CD8-positive, alpha-beta memory T cell (primary cell): ENCODE data around the gene OPRL1. TPM values are rescaled to one million over a fixed set of nuclear protein-coding genes. Genes with fewer than 3 reads are reported as not detected.

Experiments
- CTCF ChIA-PET: fragments of 350-600 bp; sonication (Branson Sonifier 250); formaldehyde crosslinking; loops from one replicate; lab custom pipeline; 2021; ENCODE audit warnings: antibody characterized with exemption; lab: Charles Lee
- POLR2A ChIA-PET: fragments of 350-600 bp; sonication (Branson Sonifier 250); formaldehyde crosslinking; loops from one replicate; lab custom pipeline; 2021; ENCODE audit warnings: antibody characterized with exemption; lab: Charles Lee
- DNase-seq, 5 donors: peaks; one replicate each; pipeline versions ENCODE4 v3.0.0 to v3.0.0-alpha.2; 2020 to 2022; ENCODE audit warnings: mixed read lengths in 1 of 5
- H3K27ac ChIP-seq: one replicate; pipeline ENCODE4 v1.7.0; 2013; ENCODE audit warnings: low read depth, mild to moderate bottlenecking, low read length, moderate library complexity
- H3K27me3 ChIP-seq: 2 replicates; pipeline ENCODE4 v1.7.0; 2013; ENCODE audit warnings: low read length, mild to moderate bottlenecking; ENCODE audit not compliant: insufficient read depth, poor library complexity, severe bottlenecking
- H3K36me3 ChIP-seq: 2 replicates; pipeline ENCODE4 v1.7.0; 2013; ENCODE audit warnings: mild to moderate bottlenecking, low read length, moderate library complexity; ENCODE audit not compliant: insufficient read depth
- H3K4me1 ChIP-seq: 2 replicates; pipeline ENCODE4 v1.7.0; 2013; ENCODE audit warnings: mild to moderate bottlenecking, low read length, moderate library complexity; ENCODE audit not compliant: insufficient read depth
- H3K4me3 ChIP-seq: 2 replicates; pipeline ENCODE4 v1.7.0; 2013; ENCODE audit warnings: mild to moderate bottlenecking, low read length
- H3K9me3 ChIP-seq: 2 replicates; pipeline ENCODE4 v1.7.0; 2013; ENCODE audit warnings: mild to moderate bottlenecking, low read length
- H3K27ac Mint-ChIP-seq, 8 donors: one replicate each; pipeline ENCODE4 v1.8.0; 2020 to 2021; ENCODE audit warnings: mixed read lengths in 8 of 8, mild to moderate bottlenecking in 6 of 8, inconsistent platforms in 3 of 8, moderate library complexity in 3 of 8
- H3K27me3 Mint-ChIP-seq, 2 donors: one replicate each; pipeline ENCODE4 v1.8.0; 2020 to 2021; ENCODE audit warnings: mixed read lengths in 2 of 2, mild to moderate bottlenecking in 1 of 2, moderate library complexity in 1 of 2
- H3K36me3 Mint-ChIP-seq, 3 donors: one replicate each; pipeline ENCODE4 v1.8.0; 2020 to 2021; ENCODE audit warnings: mixed read lengths in 3 of 3, inconsistent platforms in 1 of 3, mild to moderate bottlenecking in 1 of 3
- H3K4me1 Mint-ChIP-seq, 3 donors: one replicate each; pipeline ENCODE4 v1.8.0; 2020 to 2021; ENCODE audit warnings: mixed read lengths in 3 of 3, inconsistent platforms in 1 of 3, mild to moderate bottlenecking in 1 of 3
- H3K4me3 Mint-ChIP-seq, 7 donors: one replicate each; pipeline ENCODE4 v1.8.0; 2020 to 2021; ENCODE audit warnings: mixed read lengths in 7 of 7, mild to moderate bottlenecking in 6 of 7, moderate library complexity in 4 of 7, inconsistent platforms in 2 of 7
- H3K9me3 Mint-ChIP-seq, 5 donors: one replicate each; pipeline ENCODE4 v1.8.0; 2020 to 2022; ENCODE audit warnings: mixed read lengths in 5 of 5, mild to moderate bottlenecking in 3 of 5, moderate library complexity in 2 of 5, inconsistent platforms in 1 of 5
- polyA plus RNA-seq: library from polyadenylated mRNA; unstranded; fragments of 300-500 nt; fragmentation: Illumina TruSeq; gene quantifications from one replicate; pipeline ENCODE4 v1.2.3, GENCODE V29; 2021
- total RNA-seq, 2 experiments: library from RNA; stranded (reverse); gene quantifications; one replicate each; pipeline ENCODE4 v1.2.3, GENCODE V29; 2021

OPRL1 gene
- total and polyA plus RNA-seq, 3 experiments from 2014 or later = 0.38 to 0.49 (median 0.44) TPM

DNA sequence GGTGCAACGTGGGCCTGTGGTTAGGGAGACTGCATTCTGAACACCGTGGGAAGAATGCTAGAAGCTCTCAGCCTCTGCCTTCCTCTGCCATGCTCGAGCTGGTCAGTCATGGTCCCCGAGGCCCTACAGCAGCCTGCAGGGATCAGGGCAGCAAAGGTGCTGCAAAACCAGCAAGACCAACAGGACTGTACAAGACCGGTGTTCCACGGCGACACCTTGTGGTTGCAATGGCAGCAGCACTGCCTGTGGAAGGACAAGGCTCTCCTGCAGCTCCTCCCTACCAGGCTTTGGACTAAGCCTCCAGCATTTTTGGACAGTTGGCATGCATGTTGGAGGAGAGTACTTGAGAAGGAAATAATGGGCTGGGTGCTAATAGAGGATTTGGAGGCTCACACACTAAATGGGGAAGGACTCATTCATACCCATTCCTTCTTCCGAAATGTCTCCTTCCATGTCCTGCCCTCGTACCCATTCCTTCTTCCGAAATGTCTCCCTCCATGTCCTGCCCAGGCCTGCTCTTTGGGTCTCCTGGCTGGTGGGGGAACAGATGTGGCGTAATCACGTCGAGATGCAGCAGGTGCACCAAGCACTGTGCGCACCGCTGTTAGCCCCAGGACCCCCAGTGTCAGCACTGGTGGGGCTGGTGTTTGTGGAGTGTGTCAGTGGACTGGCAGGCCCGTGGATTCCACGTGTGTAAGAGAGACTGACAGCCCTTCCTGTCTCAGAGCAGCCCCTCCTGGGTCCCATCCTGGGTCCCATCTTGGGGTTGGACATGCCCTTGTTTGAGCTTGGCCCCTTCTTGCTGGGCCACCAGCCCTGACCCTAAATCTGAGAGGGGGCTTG is 65.8 kb downstream of the OPRL1 start:
- no peaks in the 10 kb centered on the region for H3K36me3 ChIP-seq
- H3K4me3 ChIP-seq = no peak overlapping the region
- H3K4me1 Mint-ChIP-seq = no peaks in the 10 kb centered on the region
- no peak overlapping the region for H3K27ac Mint-ChIP-seq
- CTCF ChIA-PET = no interaction called here
- POLR2A ChIA-PET = no interaction called here
- H3K36me3 Mint-ChIP-seq = no peaks in the 10 kb centered on the region
- DNase-seq = no peak
- H3K27me3 ChIP-seq = no peaks in the 10 kb centered on the region
- no peaks in the 10 kb centered on the region for H3K9me3 ChIP-seq
- H3K9me3 Mint-ChIP-seq = peaks cover 0 to 11% (median 7%) of the 10 kb centered on the region in 5 donors
- H3K27ac ChIP-seq = no peak overlapping the region
- no peaks in the 10 kb centered on the region for H3K4me1 ChIP-seq
- no peak overlapping the region for H3K4me3 Mint-ChIP-seq
- H3K27me3 Mint-ChIP-seq = peaks cover 14 to 17% of the 10 kb centered on the region in 2 donors

DNA sequence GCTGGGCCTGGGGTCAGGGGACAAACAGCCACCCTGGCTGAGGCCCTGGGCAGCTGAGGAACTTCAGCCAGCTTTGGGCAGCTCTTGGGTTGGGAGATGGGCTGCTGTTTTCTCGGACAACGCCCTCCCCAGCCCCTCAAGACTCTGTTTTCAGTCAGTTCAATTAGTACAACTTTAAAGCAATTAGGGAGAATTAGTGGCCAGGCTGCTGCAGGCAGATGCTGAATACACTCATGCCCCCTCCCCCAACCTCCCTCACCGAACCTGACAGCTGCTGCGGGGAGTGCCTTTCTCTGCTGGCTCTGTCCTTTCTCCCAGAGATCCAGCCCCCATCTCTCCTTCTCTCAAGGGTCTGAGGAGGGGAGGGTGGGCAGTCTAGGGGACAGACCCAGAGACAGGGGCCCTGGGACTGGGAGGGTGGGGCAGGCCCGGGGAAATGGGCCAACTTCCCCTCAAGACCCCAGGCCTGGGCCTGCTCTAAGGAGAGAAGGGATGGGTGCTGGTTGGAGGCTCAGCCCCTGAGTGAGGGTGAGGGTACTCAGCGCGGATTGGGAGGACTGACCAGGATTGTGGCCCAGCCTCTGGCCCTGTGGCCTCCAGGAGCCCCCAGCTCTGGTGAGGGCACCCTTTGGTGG is 66.5 kb downstream of the OPRL1 start:
- H3K9me3 ChIP-seq = no peaks in the 10 kb centered on the region
- no peaks in the 10 kb centered on the region for H3K36me3 ChIP-seq
- no peak for DNase-seq
- Mint-ChIP-seq H3K9me3 (peaks cover 0 to 11% (median 7%) of the 10 kb centered on the region in 5 donors), H3K36me3 (no peaks in the 10 kb centered on the region), H3K4me3 (no peak overlapping the region), H3K27me3 (peaks cover 9 to 13% of the 10 kb centered on the region in 2 donors), H3K4me1 (no peaks in the 10 kb centered on the region), H3K27ac (no peak overlapping the region)
- CTCF ChIA-PET = no interaction called here
- H3K4me3 ChIP-seq = no peak overlapping the region
- no peaks in the 10 kb centered on the region for H3K4me1 ChIP-seq
- no peak overlapping the region for H3K27ac ChIP-seq
- POLR2A ChIA-PET = no interaction called here
- no peaks in the 10 kb centered on the region for H3K27me3 ChIP-seq

DNA sequence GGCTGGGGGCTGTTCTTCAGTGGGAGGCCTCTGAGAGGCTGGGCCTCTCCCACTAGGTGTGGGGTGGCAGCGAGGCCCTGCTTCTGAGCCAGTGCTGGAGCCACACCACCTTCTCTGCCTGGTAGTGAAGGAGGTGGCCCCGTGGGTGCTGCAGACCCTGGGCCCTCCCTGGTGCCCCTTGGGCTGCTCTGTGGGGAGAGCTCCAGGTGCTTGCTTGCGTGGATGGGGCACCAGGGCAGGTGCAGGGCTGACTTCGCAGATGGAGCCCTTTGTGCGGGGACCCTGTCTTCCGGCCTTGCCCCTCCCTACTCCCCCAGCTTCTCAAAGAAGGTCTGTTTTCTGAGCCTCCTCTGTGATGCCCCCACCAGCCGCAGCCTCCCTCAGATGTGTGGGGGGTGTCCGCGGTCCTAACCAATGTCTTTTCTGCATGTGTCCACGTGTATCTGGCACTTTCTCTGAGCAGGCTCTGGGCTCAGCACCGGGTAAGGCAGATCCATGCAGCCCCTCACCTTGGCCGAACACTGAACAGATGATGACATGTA is 67.1 kb downstream of the OPRL1 start:
- ChIA-PET POLR2A (no interaction called here), CTCF (no interaction called here)
- H3K27ac Mint-ChIP-seq = no peak overlapping the region
- peaks cover 9 to 13% of the 10 kb centered on the region in 2 donors for H3K27me3 Mint-ChIP-seq
- no peaks in the 10 kb centered on the region for H3K36me3 ChIP-seq
- no peak overlapping the region for H3K4me3 ChIP-seq
- H3K4me1 Mint-ChIP-seq = no peaks in the 10 kb centered on the region
- no peaks in the 10 kb centered on the region for H3K27me3 ChIP-seq
- no peaks in the 10 kb centered on the region for H3K9me3 ChIP-seq
- peaks cover 0 to 11% (median 7%) of the 10 kb centered on the region in 5 donors for H3K9me3 Mint-ChIP-seq
- no peak for DNase-seq
- no peaks in the 10 kb centered on the region for H3K4me1 ChIP-seq
- no peak overlapping the region for H3K4me3 Mint-ChIP-seq
- H3K36me3 Mint-ChIP-seq = no peaks in the 10 kb centered on the region
- no peak overlapping the region for H3K27ac ChIP-seq

DNA sequence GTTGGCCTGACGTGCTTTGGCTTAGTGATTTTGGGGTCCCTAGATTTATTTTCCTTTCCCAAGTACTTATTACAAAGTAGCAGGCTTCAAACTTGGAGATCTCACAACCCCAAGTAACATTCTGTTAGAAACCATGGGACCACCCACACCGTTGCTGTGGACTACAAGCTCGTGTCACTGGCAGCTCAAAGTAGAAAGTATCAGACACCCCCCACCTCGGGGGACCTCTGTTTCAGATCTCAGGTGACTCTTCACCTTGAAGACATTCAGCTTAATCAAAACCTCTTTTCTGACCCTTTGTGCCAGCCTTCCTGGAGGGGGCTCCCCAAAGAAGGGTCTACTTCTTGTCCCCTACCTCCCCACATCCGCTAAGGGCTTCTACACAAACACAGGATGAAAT is 68.7 kb downstream of the OPRL1 start:
- peaks cover 6 to 7% of the 10 kb centered on the region in 2 donors for H3K27me3 Mint-ChIP-seq
- DNase-seq = no peak
- CTCF ChIA-PET = no interaction called here
- peaks cover 0 to 11% (median 7%) of the 10 kb centered on the region in 5 donors for H3K9me3 Mint-ChIP-seq
- H3K36me3 Mint-ChIP-seq = no peaks in the 10 kb centered on the region
- no peak overlapping the region for H3K27ac Mint-ChIP-seq
- Histone ChIP-seq H3K36me3 (no peaks in the 10 kb centered on the region), H3K4me3 (no peak overlapping the region), H3K27me3 (no peaks in the 10 kb centered on the region), H3K27ac (no peak overlapping the region), H3K9me3 (no peaks in the 10 kb centered on the region), H3K4me1 (no peaks in the 10 kb centered on the region)
- H3K4me3 Mint-ChIP-seq = no peak overlapping the region
- no peaks in the 10 kb centered on the region for H3K4me1 Mint-ChIP-seq
- POLR2A ChIA-PET = no interaction called here

DNA sequence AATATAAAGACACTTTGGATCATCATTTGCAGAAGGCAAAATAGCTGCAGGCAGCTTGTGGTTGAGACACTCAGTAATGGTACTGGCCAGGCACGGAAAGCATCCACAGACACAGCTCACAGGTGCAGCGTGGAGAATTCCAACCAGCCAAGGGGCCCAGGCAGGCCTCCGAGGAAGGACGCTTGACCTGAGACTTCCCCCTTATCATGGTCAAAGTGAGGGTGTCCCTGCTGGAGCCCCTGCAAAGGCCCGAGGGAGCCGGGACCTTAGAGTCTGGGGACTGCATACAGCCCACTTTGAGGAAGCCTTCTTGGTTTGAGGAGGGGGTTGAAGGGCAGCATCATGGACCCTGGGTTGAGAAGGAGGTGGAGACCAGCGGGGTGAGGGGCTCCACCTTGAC is 69.3 kb downstream of the OPRL1 start:
- CTCF ChIA-PET = no interaction called here
- no peaks in the 10 kb centered on the region for H3K4me1 Mint-ChIP-seq
- Histone ChIP-seq H3K4me1 (no peaks in the 10 kb centered on the region), H3K27me3 (no peaks in the 10 kb centered on the region), H3K27ac (no peak overlapping the region), H3K9me3 (no peaks in the 10 kb centered on the region), H3K36me3 (no peaks in the 10 kb centered on the region), H3K4me3 (no peak overlapping the region)
- H3K4me3 Mint-ChIP-seq = no peak overlapping the region
- POLR2A ChIA-PET = no interaction called here
- H3K27ac Mint-ChIP-seq = no peak overlapping the region
- no peaks in the 10 kb centered on the region for H3K36me3 Mint-ChIP-seq
- no peak for DNase-seq
- H3K27me3 Mint-ChIP-seq = peaks cover 6 to 8% of the 10 kb centered on the region in 2 donors
- peaks cover 0 to 11% (median 6%) of the 10 kb centered on the region in 5 donors for H3K9me3 Mint-ChIP-seq

DNA sequence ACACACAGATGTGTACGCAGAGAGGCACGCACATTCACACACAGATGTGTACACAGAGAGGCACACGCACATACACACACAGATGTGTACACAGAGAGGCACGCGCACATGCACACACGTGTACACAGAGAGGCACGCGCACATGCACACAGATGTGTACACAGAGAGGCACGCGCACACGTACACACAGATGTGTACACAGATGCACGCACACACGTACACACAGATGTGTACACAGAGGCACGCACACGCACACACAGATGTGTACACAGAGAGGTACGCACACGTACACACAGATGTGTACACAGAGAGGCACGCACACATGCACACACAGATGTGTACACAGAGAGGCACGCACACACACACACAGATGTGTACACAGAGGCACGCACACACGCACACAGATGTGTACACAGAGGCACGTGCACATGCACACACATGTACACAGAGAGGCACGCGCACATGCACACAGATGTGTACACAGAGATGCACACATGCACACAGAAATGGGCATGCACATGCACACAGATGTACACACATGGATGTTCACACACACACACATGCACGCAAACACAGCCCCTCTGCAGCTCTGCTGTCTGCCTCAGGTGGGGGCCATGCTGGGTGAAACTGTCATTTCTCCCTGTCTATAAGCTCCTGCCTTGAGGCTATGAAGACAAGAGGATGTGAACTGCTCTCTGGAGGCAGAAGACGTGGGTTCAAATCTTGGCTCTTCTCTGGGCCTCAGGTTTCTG is 70.1 kb downstream of the OPRL1 start:
- Mint-ChIP-seq H3K4me3 (no peak overlapping the region), H3K9me3 (peaks cover 0 to 4% (median 3%) of the 10 kb centered on the region in 5 donors), H3K4me1 (no peaks in the 10 kb centered on the region), H3K27me3 (peaks cover 6 to 8% of the 10 kb centered on the region in 2 donors), H3K27ac (peak overlapping the region in 1 of 8 donors; percentile 51), H3K36me3 (no peaks in the 10 kb centered on the region)
- H3K27ac ChIP-seq = no peak overlapping the region
- H3K4me1 ChIP-seq = no peaks in the 10 kb centered on the region
- no peaks in the 10 kb centered on the region for H3K27me3 ChIP-seq
- H3K9me3 ChIP-seq = no peaks in the 10 kb centered on the region
- ChIA-PET CTCF (no interaction called here), POLR2A (no interaction called here)
- no peak overlapping the region for H3K4me3 ChIP-seq
- DNase-seq = no peak
- H3K36me3 ChIP-seq = no peaks in the 10 kb centered on the region
